ENCODE data around the gene TPX2. TPM values are rescaled to one million over a fixed set of nuclear protein-coding genes. Genes with fewer than 3 reads are reported as not detected.

The TPX2 gene
- total and polyA plus RNA-seq, 10 of the 15 experiments (the other 5 are each of a cell fraction or from before 2014, with no cell fraction given), result 29.7 to 144 (median 89.0) TPM

GRCh38 chr20:31715766-31716165 is 23.3 kb upstream of the TPX2 start:
- Histone ChIP-seq H3K79me2 (ENCODE audit: control insufficient read depth, insufficient read depth, low read length) (peaks cover 86% of the 10 kb centered on the region), H3K27me3 (replicated peaks in 1 of 2; ENCODE audit: control insufficient read depth in 2 of 2, insufficient read depth in 2 of 2, low read length in 1 of 2) (no peaks in the 10 kb centered on the region), H3K4me2 (ENCODE audit: control insufficient read depth, insufficient read depth) (peak overlapping the region; percentile 49), H3K27ac (ENCODE audit: control insufficient read depth, insufficient read depth) (no peak overlapping the region), H3K9ac (ENCODE audit: control insufficient read depth, insufficient read depth, low read length) (no peak overlapping the region), H3K36me3 (ENCODE audit: control insufficient read depth in 2 of 2, insufficient read depth in 2 of 2, low read length in 1 of 2) (peaks cover 4 to 13% of the 10 kb centered on the region in 2 experiments), H2AFZ (ENCODE audit: control insufficient read depth, low read depth, low read length) (no peak overlapping the region), H3K9me3 (replicated peaks; ENCODE audit: control insufficient read depth, insufficient read depth, low read length) (no peaks in the 10 kb centered on the region), H4K20me1 (ENCODE audit: control insufficient read depth, insufficient read depth) (no peaks in the 10 kb centered on the region), H3K4me3 (no peak overlapping the region), H3K4me1 (ENCODE audit: control insufficient read depth, insufficient read depth, low read length) (peaks cover 36% of the 10 kb centered on the region)
- ATAC-seq, result no peak
- FAIRE-seq, result no peak
- DNase-seq (ENCODE audit: low read depth, low spot score), result no peak
- 38% methylated on average over 3 of the region's 3 CpGs for WGBS (ENCODE audit: insufficient coverage, insufficient replicate concordance, low lambda C conversion rate, missing lambda C conversion rate)
- intact Hi-C loops (cut with micrococcal nuclease; ENCODE audit: unreplicated experiment), result no loop called here
- CTCF ChIA-PET, result interaction anchor here (0.9 to 12.7 kb wide), 7 partner anchors 14 to 622 kb away, joined by 5 to 531 read pairs (median 13); no protein-coding TSS in a partner anchor
- POLR2A ChIA-PET, result interaction anchor here (0.9 to 6.1 kb wide), 5 partner anchors 10 to 31 kb away, joined by 3 to 36 read pairs (median 23); no protein-coding TSS in a partner anchor
- in situ Hi-C loops (cut with MboI), result no loop called here
- SMC1A ChIA-PET (ENCODE audit: uncharacterized antibody, unreplicated experiment), result interaction anchor here (0.9 to 10.6 kb wide), 9 partner anchors 10 to 81 kb away, joined by 3 to 321 read pairs (median 38); no protein-coding TSS in a partner anchor
- RAD21 ChIA-PET (ENCODE audit: unreplicated experiment), result interaction anchor here (0.6 to 5.8 kb wide), 12 partner anchors 9 to 168 kb away, joined by 3 to 60 read pairs (median 5); a partner anchor contains a TSS
- BruUV-seq (replicated peaks), result no TSS peak
- TF ChIP-seq SUZ12 (IDR thresholded peaks at IDR 0.05; ENCODE audit: unreplicated experiment), result no peak
- TF ChIP-seq PKNOX1 (IDR thresholded peaks at IDR 0.05), result 0 out of 2 replicates have a peak, but pooled peaks have one; percentile 10

- Histone ChIP-seq H3K9ac (ENCODE audit: control insufficient read depth, insufficient read depth, low read length) (peak overlapping the region; percentile 28; the same call in 1 of the 2 replicates), H4K20me1 (ENCODE audit: control insufficient read depth, insufficient read depth) (no peaks in the 10 kb centered on the region)
- intact Hi-C loops (cut with micrococcal nuclease; ENCODE audit: unreplicated experiment), result no loop called here
Measured at GRCh38 chr20:31716351-31716750, 22.7 kb upstream of the TPX2 start.

More at GRCh38 chr20:31716351-31716750, 22.7 kb upstream of the TPX2 start:
- WGBS (ENCODE audit: insufficient coverage, insufficient replicate concordance, low lambda C conversion rate, missing lambda C conversion rate), result 57% methylated on average over 1 of the region's 1 CpG
- no peaks in the 10 kb centered on the region for H3K27me3 ChIP-seq (replicated peaks in 1 of 2; ENCODE audit: control insufficient read depth in 2 of 2, insufficient read depth in 2 of 2, low read length in 1 of 2)
- no peak for FAIRE-seq
- DNase-seq (ENCODE audit: low read depth, low spot score), result no peak
- H3K36me3 ChIP-seq (ENCODE audit: control insufficient read depth in 2 of 2, insufficient read depth in 2 of 2, low read length in 1 of 2), result peaks cover 4 to 13% of the 10 kb centered on the region in 2 experiments
- ChIA-PET CTCF (interaction anchor here (0.9 to 12.7 kb wide), 8 partner anchors 15 to 621 kb away, joined by 3 to 531 read pairs (median 11); no protein-coding TSS in a partner anchor), RAD21 (ENCODE audit: unreplicated experiment) (interaction anchor here (0.9 to 5.8 kb wide), 11 partner anchors 9 to 169 kb away, joined by 3 to 60 read pairs (median 6); a partner anchor contains a TSS), SMC1A (ENCODE audit: uncharacterized antibody, unreplicated experiment) (interaction anchor here (0.9 to 10.6 kb wide), 10 partner anchors 11 to 82 kb away, joined by 3 to 321 read pairs (median 22); no protein-coding TSS in a partner anchor), POLR2A (interaction anchor here (0.9 to 6.1 kb wide), 5 partner anchors 11 to 32 kb away, joined by 3 to 36 read pairs (median 23); no protein-coding TSS in a partner anchor)
- no peaks in the 10 kb centered on the region for H3K9me3 ChIP-seq (replicated peaks; ENCODE audit: control insufficient read depth, insufficient read depth, low read length)
- TF ChIP-seq TCF7 (IDR thresholded peaks at IDR 0.05; ENCODE audit: borderline replicate concordance) (no peak), PRDM15 (CRISPR knock-in tag; IDR thresholded peaks at IDR 0.05) (no peak), HDGF (IDR thresholded peaks at IDR 0.05) (no peak)
- no TSS peak for BruUV-seq (replicated peaks)
- H3K27ac ChIP-seq (ENCODE audit: control insufficient read depth, insufficient read depth), result peak overlapping the region; percentile 67; the same call in 1 of the 2 replicates
- H3K79me2 ChIP-seq (ENCODE audit: control insufficient read depth, insufficient read depth, low read length), result peaks cover 86% of the 10 kb centered on the region
- in situ Hi-C loops (cut with MboI), result no loop called here
- H3K4me2 ChIP-seq (ENCODE audit: control insufficient read depth, insufficient read depth), result peak overlapping the region; percentile 93
- H3K4me3 ChIP-seq, result peak overlapping the region; percentile 72; the same call in 1 of the 2 replicates
- H3K4me1 ChIP-seq (ENCODE audit: control insufficient read depth, insufficient read depth, low read length), result peaks cover 32% of the 10 kb centered on the region
- ATAC-seq, result no peak
- no peak overlapping the region for H2AFZ ChIP-seq (ENCODE audit: control insufficient read depth, low read depth, low read length)
